Measurements from ENCODE around the gene UBXN7. TPM values are rescaled to one million over a fixed set of nuclear protein-coding genes. Genes with fewer than 3 reads are reported as not detected.

Gene UBXN7
- total RNA-seq, 3 donors from 2014 or later (not counting 1 experiment from before 2014, with no cell fraction given), result 82.0 to 97.2 (median 82.4) TPM

- no peak for TF ChIP-seq CTCF (IDR thresholded peaks at IDR 0.05)
- Histone ChIP-seq H3K36me3 (ENCODE audit: control insufficient read depth, insufficient read depth, low read length) (no peaks in the 10 kb centered on the region), H3K4me3 (ENCODE audit: low read length) (no peak overlapping the region), H3K27me3 (ENCODE audit: control insufficient read depth, insufficient read depth, low read length) (no peaks in the 10 kb centered on the region), H3K9me3 (ENCODE audit: control insufficient read depth, insufficient read depth, low read length) (no peaks in the 10 kb centered on the region), H3K4me1 (ENCODE audit: control insufficient read depth, insufficient read depth, low read length) (peaks cover 10% of the 10 kb centered on the region), H3K27ac (ENCODE audit: low read length) (no peak overlapping the region)
- H3K9me3 Mint-ChIP-seq, result no peaks in the 10 kb centered on the region
- peaks cover 6 to 7% of the 10 kb centered on the region in 2 donors for H3K4me1 Mint-ChIP-seq
- ATAC-seq, result no peak
- no peak for DNase-seq
- no peaks in the 10 kb centered on the region for H3K36me3 Mint-ChIP-seq
- peak overlapping the region; percentile 69 to 72 for H3K27ac Mint-ChIP-seq
- peak overlapping the region; percentile 84 for H3K4me3 Mint-ChIP-seq
- intact Hi-C loops (cut with micrococcal nuclease), result no loop called here
- 90% methylated on average over 4 of the region's 6 CpGs for WGBS (ENCODE audit: insufficient coverage)
- peaks cover 0 to 2% of the 10 kb centered on the region in 2 donors for H3K27me3 Mint-ChIP-seq (ENCODE audit: low read depth in 2 of 2)
Measured at GRCh38 chr3:196339044-196339443, 93.2 kb downstream of the UBXN7 start.

- H3K4me3 ChIP-seq (ENCODE audit: low read length), result peak overlapping the region; percentile 4
- no peaks in the 10 kb centered on the region for H3K27me3 ChIP-seq (ENCODE audit: control insufficient read depth, insufficient read depth, low read length)
- peaks cover 10% of the 10 kb centered on the region for H3K4me1 ChIP-seq (ENCODE audit: control insufficient read depth, insufficient read depth, low read length)
- 93% methylated on average over 15 of the region's 17 CpGs for WGBS (ENCODE audit: insufficient coverage)
- Mint-ChIP-seq H3K27ac (peak overlapping the region; percentile 29 to 42), H3K9me3 (no peaks in the 10 kb centered on the region), H3K36me3 (no peaks in the 10 kb centered on the region), H3K4me3 (peak overlapping the region; percentile 25), H3K4me1 (peaks cover 6 to 7% of the 10 kb centered on the region in 2 donors), H3K27me3 (ENCODE audit: low read depth in 2 of 2) (peaks cover 0 to 2% of the 10 kb centered on the region in 2 donors)
- DNase-seq, result no peak
- no peaks in the 10 kb centered on the region for H3K9me3 ChIP-seq (ENCODE audit: control insufficient read depth, insufficient read depth, low read length)
- H3K36me3 ChIP-seq (ENCODE audit: control insufficient read depth, insufficient read depth, low read length), result no peaks in the 10 kb centered on the region
- intact Hi-C loops (cut with micrococcal nuclease), result no loop called here
- no peak overlapping the region for H3K27ac ChIP-seq (ENCODE audit: low read length)
- ATAC-seq, result no peak
- TF ChIP-seq CTCF (IDR thresholded peaks at IDR 0.05), result no peak
Measured at GRCh38 chr3:196336319-196337145, 95.7 kb downstream of the UBXN7 start.

GRCh38 chr3:196335503-196335948 is 96.7 kb downstream of the UBXN7 start:
- Mint-ChIP-seq H3K27ac (peak overlapping the region in 1 of 2 donors; percentile 42), H3K4me3 (no peak overlapping the region), H3K36me3 (no peaks in the 10 kb centered on the region), H3K9me3 (no peaks in the 10 kb centered on the region), H3K27me3 (ENCODE audit: low read depth in 2 of 2) (peaks cover 0 to 2% of the 10 kb centered on the region in 2 donors), H3K4me1 (peaks cover 6 to 7% of the 10 kb centered on the region in 2 donors)
- no peak for DNase-seq
- no peak for ATAC-seq
- no peak overlapping the region for H3K27ac ChIP-seq (ENCODE audit: low read length)
- 76% methylated on average over 7 of the region's 12 CpGs for WGBS (ENCODE audit: insufficient coverage)
- H3K9me3 ChIP-seq (ENCODE audit: control insufficient read depth, insufficient read depth, low read length), result no peaks in the 10 kb centered on the region
- H3K4me3 ChIP-seq (ENCODE audit: low read length), result no peak overlapping the region
- peaks cover 10% of the 10 kb centered on the region for H3K4me1 ChIP-seq (ENCODE audit: control insufficient read depth, insufficient read depth, low read length)
- intact Hi-C loops (cut with micrococcal nuclease), result no loop called here
- no peak for TF ChIP-seq CTCF (IDR thresholded peaks at IDR 0.05)
- H3K36me3 ChIP-seq (ENCODE audit: control insufficient read depth, insufficient read depth, low read length), result no peaks in the 10 kb centered on the region
- no peaks in the 10 kb centered on the region for H3K27me3 ChIP-seq (ENCODE audit: control insufficient read depth, insufficient read depth, low read length)
